ENCODE measurements around the gene MATN1.

DNA sequence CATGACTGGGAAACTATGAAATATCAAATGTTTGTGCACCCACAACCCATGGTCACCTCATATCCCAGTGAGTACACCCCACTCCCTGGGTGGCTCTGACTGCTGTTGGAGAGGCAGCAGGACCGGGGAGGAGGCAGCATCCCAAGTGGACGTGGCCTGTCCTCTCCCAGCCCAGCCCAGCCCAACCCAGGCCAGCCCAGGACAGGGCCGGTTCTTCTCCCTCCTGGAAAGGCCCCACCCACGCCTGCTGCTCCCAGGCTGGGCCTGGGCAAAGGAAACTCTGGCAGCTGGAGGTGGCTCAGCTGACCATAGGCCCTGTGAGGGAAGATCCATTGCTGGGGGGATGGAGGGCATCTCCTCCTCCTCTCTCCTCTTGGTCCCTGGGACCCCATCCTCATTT is 19.1 kb downstream of the MATN1 start:
- TF ChIP-seq, protein P1, sequence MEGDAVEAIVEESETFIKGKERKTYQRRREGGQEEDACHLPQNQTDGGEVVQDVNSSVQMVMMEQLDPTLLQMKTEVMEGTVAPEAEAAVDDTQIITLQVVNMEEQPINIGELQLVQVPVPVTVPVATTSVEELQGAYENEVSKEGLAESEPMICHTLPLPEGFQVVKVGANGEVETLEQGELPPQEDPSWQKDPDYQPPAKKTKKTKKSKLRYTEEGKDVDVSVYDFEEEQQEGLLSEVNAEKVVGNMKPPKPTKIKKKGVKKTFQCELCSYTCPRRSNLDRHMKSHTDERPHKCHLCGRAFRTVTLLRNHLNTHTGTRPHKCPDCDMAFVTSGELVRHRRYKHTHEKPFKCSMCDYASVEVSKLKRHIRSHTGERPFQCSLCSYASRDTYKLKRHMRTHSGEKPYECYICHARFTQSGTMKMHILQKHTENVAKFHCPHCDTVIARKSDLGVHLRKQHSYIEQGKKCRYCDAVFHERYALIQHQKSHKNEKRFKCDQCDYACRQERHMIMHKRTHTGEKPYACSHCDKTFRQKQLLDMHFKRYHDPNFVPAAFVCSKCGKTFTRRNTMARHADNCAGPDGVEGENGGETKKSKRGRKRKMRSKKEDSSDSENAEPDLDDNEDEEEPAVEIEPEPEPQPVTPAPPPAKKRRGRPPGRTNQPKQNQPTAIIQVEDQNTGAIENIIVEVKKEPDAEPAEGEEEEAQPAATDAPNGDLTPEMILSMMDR (IDR thresholded peaks at IDR 0.05; ENCODE audit: poor library complexity): no peak
- TF ChIP-seq EZH2 (IDR thresholded peaks at IDR 0.05; ENCODE audit: borderline replicate concordance): no peak
- TF ChIP-seq EZH2phosphoT487 (IDR thresholded peaks at IDR 0.05; ENCODE audit: low read depth, severe bottlenecking, unreplicated experiment): no peak
